NT2/D1 (cell line): ENCODE measurements around the gene FUT2.

Source experiments
- DNase-seq: peaks from one replicate; pipeline ENCODE4 v3.0.0-alpha.2; 2011; ENCODE audit warnings: low read depth, low spot score
- H3K27me3 ChIP-seq: 2 replicates; pipeline ENCODE4 v1.6.0; 2011; ENCODE audit warnings: mild to moderate bottlenecking; ENCODE audit not compliant: insufficient read length, insufficient read depth
- H3K36me3 ChIP-seq: 2 replicates; pipeline ENCODE4 v1.6.1; 2011; ENCODE audit warnings: mild to moderate bottlenecking, low read length, mixed read lengths; ENCODE audit not compliant: insufficient read depth, insufficient read length
- H3K4me1 ChIP-seq: 2 replicates; pipeline ENCODE4 v1.5.1; 2011; ENCODE audit not compliant: insufficient read depth, insufficient read length
- H3K4me3 ChIP-seq: 2 replicates; pipeline ENCODE4 v1.5.1; 2011; ENCODE audit warnings: low read depth; ENCODE audit not compliant: insufficient read length
- H3K9ac ChIP-seq: 2 replicates; pipeline ENCODE4 v1.6.0; 2011; ENCODE audit warnings: low read depth; ENCODE audit not compliant: insufficient read length
- H3K9me3 ChIP-seq: 2 replicates; pipeline ENCODE4 v1.5.1; 2011; ENCODE audit warnings: mild to moderate bottlenecking, low read length; ENCODE audit not compliant: insufficient read depth
- SUZ12 ChIP-seq: IDR thresholded peaks from 2 replicates; pipeline ENCODE4 v1.6.1; 2011; ENCODE audit not compliant: insufficient read length, insufficient read depth; ENCODE audit errors: extremely low read depth
- YY1 ChIP-seq: IDR thresholded peaks from 2 replicates; pipeline ENCODE4 v1.6.1; 2011; ENCODE audit not compliant: insufficient read length, insufficient read depth
- ZNF274 ChIP-seq: IDR thresholded peaks from 2 replicates; pipeline ENCODE4 v1.6.1; 2011; ENCODE audit warnings: mild to moderate bottlenecking, low read depth, low read length

The FUT2 gene

DNA sequence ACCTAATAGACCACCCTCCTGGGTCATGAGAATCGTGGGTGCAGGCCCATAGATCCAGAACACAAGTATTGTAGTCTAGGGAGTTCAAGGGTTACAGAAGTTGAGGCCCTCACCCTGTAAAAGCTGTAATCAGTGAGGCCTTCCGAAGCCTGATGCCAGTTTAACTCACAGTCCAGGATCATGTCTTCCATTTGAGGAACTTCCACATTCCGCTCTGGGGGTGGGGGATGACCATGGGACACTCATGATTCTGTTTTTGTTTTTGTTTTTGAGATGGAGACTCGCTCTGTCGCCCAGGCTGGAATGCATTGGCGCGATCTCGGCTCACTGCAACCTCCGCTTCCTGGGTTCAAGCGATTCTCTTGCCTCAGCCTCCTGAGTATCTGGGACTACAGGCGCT, 46.3 kb downstream of the FUT2 start:
- H3K36me3 ChIP-seq, result no peaks in the 10 kb centered on the region
- H3K9ac ChIP-seq, result no peak overlapping the region
- TF ChIP-seq YY1 (no peak), SUZ12 (no peak), ZNF274 (no peak)
- H3K9me3 ChIP-seq, result no peaks in the 10 kb centered on the region
- no peak for DNase-seq
- peaks cover 16% of the 10 kb centered on the region for H3K27me3 ChIP-seq
- peaks cover 11% of the 10 kb centered on the region for H3K4me1 ChIP-seq
- H3K4me3 ChIP-seq, result no peak overlapping the region

DNA sequence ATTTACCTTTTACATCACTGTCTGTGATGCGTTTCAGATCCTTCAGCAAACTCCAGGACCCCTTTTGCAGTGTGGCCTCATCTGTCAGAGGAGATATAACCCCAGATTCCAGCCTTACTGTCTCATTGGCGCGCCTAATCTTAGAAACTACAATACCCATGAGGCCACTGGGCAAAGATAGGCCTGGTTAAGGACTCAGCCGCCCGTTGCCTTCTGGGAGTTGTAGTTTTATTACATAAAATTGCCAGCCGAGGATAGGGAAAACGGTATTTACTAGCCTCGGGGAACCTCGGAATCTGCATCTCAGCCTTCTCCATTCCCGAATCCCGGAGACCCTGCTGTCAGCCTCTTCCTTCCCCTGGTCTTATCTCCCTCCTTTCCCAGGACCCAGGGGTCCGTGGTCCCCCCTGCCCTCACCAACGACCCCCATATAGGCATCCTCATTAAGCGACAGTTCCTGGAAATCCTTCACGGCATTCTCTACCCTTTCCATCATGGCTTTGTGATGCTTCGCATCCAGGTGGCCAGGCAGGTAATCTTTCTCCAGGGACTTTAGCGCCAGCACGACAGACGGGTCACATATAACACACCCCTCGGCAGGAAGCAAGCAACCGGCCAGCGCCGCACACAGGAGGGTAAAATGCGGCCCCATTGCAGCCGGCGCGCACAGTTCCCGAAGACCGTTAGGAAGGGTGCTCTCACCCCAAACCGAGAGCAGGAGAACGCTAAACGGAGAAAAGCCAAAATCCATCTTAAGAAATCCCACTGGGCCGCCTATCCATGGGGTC, 49.6 kb downstream of the FUT2 start:
- DNase-seq, result no peak
- Histone ChIP-seq H3K36me3 (peaks cover 5% of the 10 kb centered on the region), H3K27me3 (peaks cover 1% of the 10 kb centered on the region), H3K9me3 (no peaks in the 10 kb centered on the region), H3K4me1 (peaks cover 9% of the 10 kb centered on the region), H3K4me3 (no peak overlapping the region), H3K9ac (no peak overlapping the region)
- TF ChIP-seq ZNF274 (no peak), YY1 (no peak), SUZ12 (no peak)

DNA sequence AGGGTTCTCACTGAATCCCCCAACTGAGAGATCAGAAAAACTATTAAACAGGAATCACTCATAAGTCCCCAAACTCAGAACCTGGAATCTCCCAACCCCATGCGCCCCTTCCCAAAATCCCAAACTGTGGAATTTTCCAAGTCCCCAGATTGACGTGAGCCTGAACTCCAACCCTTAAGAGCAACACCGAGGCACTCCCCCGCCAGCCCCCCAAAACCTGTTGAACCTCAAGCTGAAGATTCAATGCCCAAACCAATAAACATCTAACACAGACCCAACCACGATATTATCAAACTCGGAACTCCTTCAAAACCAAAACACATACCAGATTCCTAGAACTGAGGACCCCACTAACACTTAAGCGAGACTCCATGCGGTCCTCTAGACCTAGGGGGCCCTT, 50.3 kb downstream of the FUT2 start:
- Histone ChIP-seq H3K27me3 (no peaks in the 10 kb centered on the region), H3K4me3 (no peak overlapping the region), H3K9me3 (no peaks in the 10 kb centered on the region), H3K4me1 (peaks cover 8% of the 10 kb centered on the region), H3K9ac (peak overlapping the region; percentile 32), H3K36me3 (peaks cover 8% of the 10 kb centered on the region)
- TF ChIP-seq SUZ12 (no peak), YY1 (no peak), ZNF274 (no peak)
- DNase-seq, result no peak

DNA sequence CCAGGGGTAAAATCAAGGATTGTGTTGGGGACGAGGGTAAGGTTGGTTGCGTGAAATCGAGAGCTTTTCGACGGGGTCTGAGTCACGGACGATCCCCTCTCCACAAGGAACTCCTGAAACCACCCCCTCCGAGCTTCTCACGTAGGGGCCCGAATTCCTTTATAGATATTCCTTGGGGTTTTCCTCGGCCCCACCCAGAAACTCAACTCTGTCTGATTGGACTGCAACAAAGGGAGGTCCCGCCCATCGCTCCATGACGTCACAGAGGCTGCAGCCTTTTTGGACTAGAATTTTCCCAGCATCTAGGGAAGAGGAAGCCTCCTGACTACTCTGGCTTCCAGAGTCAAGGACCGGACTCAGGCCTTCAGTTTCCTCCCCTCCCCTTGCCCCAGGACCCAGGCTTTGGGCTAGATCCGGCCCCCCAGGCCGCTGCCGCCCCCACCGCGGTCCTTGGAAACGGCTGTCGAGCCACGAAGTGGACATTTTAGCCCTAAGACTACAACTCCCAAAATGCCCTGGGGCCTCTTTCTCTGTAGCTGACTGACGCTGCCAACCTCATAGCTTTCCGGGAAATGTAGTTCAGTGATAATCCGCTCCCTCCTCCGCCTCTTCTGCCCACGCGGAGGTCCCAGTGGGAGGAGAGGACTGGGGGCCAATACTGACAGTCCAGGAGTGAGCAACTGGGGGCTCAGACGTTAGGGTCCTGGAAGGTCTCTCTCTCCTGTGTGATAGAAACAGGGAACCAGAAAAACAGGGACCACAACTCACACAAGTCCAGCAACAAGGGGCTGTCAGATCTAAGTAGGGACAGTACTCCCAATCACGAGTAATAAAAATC, 51.2 kb downstream of the FUT2 start, which contains the start of gene IZUMO1:
Gene IZUMO1 (minus strand): TSS at position 172 of the 838 bp plus-strand sequence. CDS start 1,050 bp downstream, outside the sequence.
- Histone ChIP-seq H3K9ac (peak within 1 kb of the TSS; percentile 32), H3K36me3 (peaks cover 8% of the 10 kb centered on the region), H3K27me3 (no peaks in the 10 kb centered on the region), H3K4me3 (peak within 1 kb of the TSS; percentile 49), H3K9me3 (no peaks in the 10 kb centered on the region), H3K4me1 (peaks cover 4% of the 10 kb centered on the region)
- TF ChIP-seq SUZ12 (no peak), ZNF274 (no peak), YY1 (no peak)
- peak; percentile 58 for DNase-seq

DNA sequence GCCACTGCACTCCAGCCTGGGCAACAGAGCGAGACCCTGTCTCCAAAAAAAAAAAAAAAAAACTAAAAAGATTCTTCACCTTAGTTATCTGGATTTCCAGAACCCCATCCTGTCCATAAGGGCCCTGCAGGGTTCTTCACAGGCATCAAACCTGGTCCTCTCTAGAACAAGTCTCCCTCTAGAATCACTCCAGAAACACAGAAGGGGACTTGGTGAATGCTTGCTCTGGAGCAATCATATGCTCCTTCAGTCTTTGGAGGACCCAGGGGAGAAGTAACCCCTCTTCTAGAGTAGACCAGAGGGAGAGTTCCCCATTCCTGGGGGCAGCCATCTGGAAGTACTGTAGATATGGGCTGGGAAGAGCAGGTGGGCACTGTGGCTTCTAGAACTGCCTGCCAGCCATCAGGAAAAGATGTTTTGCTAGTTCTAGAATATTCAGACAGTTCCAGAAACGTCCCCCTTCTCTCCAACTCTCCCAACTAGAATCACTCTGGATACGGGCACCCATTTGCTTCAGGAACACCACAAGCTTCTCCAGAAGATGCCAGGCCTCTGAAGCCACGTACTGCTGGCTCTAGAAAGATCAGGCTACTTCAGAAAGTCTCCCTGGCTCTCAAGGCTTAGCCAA, 53.9 kb downstream of the FUT2 start:
- no peaks in the 10 kb centered on the region for H3K9me3 ChIP-seq
- TF ChIP-seq SUZ12 (no peak), YY1 (no peak), ZNF274 (no peak)
- peaks cover 3% of the 10 kb centered on the region for H3K4me1 ChIP-seq
- no peak overlapping the region for H3K4me3 ChIP-seq
- peaks cover 8% of the 10 kb centered on the region for H3K36me3 ChIP-seq
- no peak overlapping the region for H3K9ac ChIP-seq
- DNase-seq, result no peak
- H3K27me3 ChIP-seq, result no peaks in the 10 kb centered on the region

DNA sequence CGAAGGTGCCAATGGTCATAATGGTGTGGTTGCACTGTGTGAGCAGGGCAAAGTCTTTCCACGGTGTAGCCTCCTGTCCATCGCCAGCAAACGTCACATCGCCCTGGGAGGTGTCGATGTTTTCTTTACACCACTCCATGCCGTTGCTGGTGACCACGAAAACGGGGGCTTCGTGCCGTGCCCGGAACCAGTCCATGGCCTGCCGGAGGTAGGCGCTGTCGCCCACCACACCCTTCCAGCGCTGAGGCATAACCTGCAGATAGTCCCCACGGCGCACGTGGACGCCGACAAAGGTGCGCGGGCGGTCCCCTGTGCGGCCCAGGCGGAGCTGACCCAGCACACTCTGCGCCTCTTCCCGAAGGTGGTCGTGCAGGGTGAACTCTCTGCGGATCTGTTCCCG, 54.6 kb downstream of the FUT2 start:
- H3K4me1 ChIP-seq, result peaks cover 3% of the 10 kb centered on the region
- no peaks in the 10 kb centered on the region for H3K9me3 ChIP-seq
- H3K36me3 ChIP-seq, result peaks cover 8% of the 10 kb centered on the region
- H3K4me3 ChIP-seq, result no peak overlapping the region
- H3K27me3 ChIP-seq, result no peaks in the 10 kb centered on the region
- no peak for DNase-seq
- no peak overlapping the region for H3K9ac ChIP-seq
- TF ChIP-seq SUZ12 (no peak), ZNF274 (no peak), YY1 (no peak)
